SH-SY5Y (cell line): ENCODE data around the gene DLL4.

ENCODE experiments used
- GATA2 ChIP-seq: IDR thresholded peaks from 2 replicates; pipeline ENCODE4 v1.6.1; 2011; ENCODE audit warnings: mild to moderate bottlenecking, low read depth, low read length
- GATA3 ChIP-seq: IDR thresholded peaks from 2 replicates; pipeline ENCODE4 v1.6.1; 2011; ENCODE audit warnings: low read depth, mild to moderate bottlenecking, low read length, moderate library complexity

DLL4 gene

GRCh38 chr15:40927873-40928806, 1.0 kb upstream of the DLL4 start:
- TF ChIP-seq GATA3 (no peak), GATA2 (no peak)

- no peak for TF ChIP-seq GATA3
- no peak for TF ChIP-seq GATA2
Observed at GRCh38 chr15:40929660-40930429, 705 bp downstream of the DLL4 start.

GRCh38 chr15:40930430-40931299, 1.5 kb downstream of the DLL4 start:
- TF ChIP-seq GATA2 (no peak), GATA3 (no peak)

DNA sequence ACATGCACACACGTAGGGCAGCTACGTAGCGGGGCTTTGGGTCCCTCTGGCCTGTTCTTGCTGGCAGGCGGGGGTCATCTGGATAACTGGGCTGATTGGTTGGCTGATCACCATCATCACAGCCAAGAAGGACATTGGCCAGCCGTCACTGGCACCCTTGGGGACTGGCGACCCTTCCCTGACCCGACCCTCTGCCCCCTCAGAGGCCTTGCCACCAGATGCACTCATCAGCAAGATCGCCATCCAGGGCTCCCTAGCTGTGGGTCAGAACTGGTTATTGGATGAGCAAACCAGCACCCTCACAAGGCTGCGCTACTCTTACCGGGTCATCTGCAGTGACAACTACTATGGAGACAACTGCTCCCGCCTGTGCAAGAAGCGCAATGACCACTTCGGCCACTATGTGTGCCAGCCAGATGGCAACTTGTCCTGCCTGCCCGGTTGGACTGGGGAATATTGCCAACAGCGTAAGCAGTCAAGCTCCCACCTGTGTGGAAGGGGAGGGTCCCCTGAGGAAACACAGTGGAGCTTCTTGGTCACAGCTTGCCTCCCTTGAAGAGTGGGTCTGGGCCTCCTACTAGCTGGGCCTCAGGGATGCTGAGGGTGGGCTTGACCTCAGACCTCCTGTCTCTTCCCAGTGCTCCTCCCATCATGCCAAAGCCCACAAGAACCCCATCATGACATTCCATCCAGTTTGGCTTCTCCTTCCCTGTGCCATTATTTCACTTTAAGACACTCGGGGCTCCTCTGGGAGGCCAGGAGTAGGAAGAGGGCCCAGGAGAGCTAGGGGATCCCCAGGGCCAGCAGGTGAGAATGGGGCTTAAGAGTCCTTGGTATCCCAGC, 2.4 kb downstream of the DLL4 start:
- no peak for TF ChIP-seq GATA3
- no peak for TF ChIP-seq GATA2

- TF ChIP-seq GATA2 (no peak), GATA3 (no peak)
Observed at GRCh38 chr15:40932156-40932555, 3.0 kb downstream of the DLL4 start.

DNA sequence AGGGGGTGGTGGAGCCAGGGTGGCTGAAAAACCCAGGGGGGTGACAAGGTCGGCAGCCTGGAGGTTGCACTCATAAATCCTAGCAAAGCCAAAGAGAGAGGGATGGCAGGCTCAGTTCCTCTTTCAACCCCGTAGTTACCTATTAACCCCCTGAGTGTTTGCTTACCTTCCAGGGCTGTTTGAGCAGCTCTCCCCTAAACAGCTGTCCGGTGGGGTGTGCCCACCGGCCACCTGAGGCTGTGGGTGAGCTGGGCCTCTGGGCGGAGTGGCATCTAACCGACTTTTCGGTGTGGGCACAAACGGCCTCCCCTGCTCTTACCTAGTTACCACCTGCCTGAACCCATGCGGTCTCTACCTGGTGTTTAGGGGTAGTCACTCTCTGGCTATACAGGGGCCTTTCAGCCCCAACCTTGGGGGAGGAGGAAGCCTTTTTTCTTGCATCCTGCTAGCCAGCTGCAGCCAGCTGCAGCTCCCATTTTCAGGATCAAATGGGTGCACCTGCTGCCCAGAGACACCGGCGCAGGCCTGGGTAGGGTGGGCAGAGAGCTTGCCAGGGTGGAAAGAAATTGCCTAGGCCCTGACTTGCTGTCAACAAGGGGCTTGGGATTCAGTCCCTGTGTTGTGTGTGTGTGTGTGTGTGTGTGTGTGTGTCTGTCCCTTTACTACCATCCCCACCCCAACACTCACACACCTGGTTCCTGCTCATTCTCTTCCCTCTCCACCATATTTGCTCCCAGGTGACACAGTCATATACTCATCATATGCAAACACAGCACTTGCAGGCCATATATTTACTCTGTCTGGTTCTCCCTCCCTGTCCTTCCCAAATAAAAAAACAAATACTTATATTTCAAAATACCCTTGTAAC, 3.7 kb downstream of the DLL4 start:
- no peak for TF ChIP-seq GATA3
- no peak for TF ChIP-seq GATA2

DNA sequence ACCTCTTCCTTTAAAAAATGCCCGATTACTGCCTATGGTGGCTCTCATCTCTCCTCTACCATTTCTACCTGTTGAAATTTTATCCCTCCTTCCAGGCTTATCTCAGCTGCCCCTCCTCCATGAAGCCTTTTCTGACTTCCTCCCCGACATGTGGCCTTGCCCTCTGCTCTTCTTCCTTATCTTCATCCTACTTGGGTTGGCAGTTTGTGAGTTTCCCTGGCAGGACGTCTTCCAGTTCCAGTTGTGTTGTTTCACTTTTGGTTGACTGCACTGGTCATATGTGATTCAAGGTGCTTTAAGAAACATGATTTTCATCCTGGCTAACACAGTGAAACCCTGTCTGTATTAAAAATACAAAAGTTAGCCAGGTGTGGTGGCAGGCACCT, 4.4 kb downstream of the DLL4 start:
- TF ChIP-seq GATA2 (no peak), GATA3 (no peak)

DNA sequence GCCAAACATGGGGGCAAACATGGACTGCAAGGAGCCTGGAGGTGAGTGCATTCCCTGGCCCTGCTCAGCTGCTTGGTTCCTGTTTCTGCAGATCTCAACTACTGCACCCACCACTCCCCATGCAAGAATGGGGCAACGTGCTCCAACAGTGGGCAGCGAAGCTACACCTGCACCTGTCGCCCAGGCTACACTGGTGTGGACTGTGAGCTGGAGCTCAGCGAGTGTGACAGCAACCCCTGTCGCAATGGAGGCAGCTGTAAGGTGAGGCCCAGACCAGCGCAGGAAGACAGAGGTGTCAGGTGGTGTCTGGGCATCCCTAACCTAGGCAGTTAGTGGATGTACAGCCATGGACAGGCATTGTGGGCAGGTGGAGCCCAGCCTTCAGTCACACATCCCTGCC, 5.3 kb downstream of the DLL4 start:
- no peak for TF ChIP-seq GATA2

GRCh38 chr15:40936234-40936708, 7.1 kb downstream of the DLL4 start:
- TF ChIP-seq GATA3 (no peak), GATA2 (no peak)

- TF ChIP-seq GATA3 (no peak), GATA2 (no peak)
Observed at GRCh38 chr15:40936709-40937666, 7.8 kb downstream of the DLL4 start.

- no peak for TF ChIP-seq GATA3
- TF ChIP-seq GATA2 = no peak
Observed at GRCh38 chr15:40937762-40938535, 8.8 kb downstream of the DLL4 start.
